ENCODE data around the gene AQP3. TPM values are rescaled to one million over a fixed set of nuclear protein-coding genes. Genes with fewer than 3 reads are reported as not detected.

AQP3 gene
- total and polyA plus RNA-seq, 2 of the 8 experiments (the other 6 are each of a cell fraction or from before 2014, with no cell fraction given) = 2.6 to 7.6 TPM

GRCh38 chr9:33393581-33393980, 53.8 kb downstream of the AQP3 start:
- Histone ChIP-seq H3K79me1 (ENCODE audit: low read depth, low read length) (no peaks in the 10 kb centered on the region), H2BK15ac (ENCODE audit: low read length) (no peak overlapping the region), H3K27me3 (replicated peaks in 1 of 4; ENCODE audit: control insufficient read depth in 3 of 4, extremely low read depth in 1 of 4, insufficient read depth in 3 of 4, low read length in 3 of 4) (no peaks in the 10 kb centered on the region), H3K4ac (replicated peaks; ENCODE audit: insufficient read length, low read depth, low read length) (no peak overlapping the region), H3K36me3 (ENCODE audit: control insufficient read depth in 2 of 4, insufficient read depth in 4 of 4, low read length in 3 of 4) (no peaks in the 10 kb centered on the region), H2BK120ac (replicated peaks; ENCODE audit: low read depth, low read length) (no peak overlapping the region), H3K23ac (ENCODE audit: insufficient read length) (no peak overlapping the region), H4K5ac (ENCODE audit: insufficient read length, low read depth, low read length) (no peak overlapping the region), H3K9me3 (ENCODE audit: insufficient read depth in 2 of 2, low read depth in 1 of 2, low read length in 1 of 2) (no peaks in the 10 kb centered on the region), H3K9ac (replicated peaks in 1 of 4; ENCODE audit: extremely low read depth in 1 of 4, low read depth in 3 of 4, low read length in 3 of 4) (no peak overlapping the region), H3K23me2 (ENCODE audit: low read depth, low read length) (no peaks in the 10 kb centered on the region), H3K4me2 (ENCODE audit: insufficient read depth in 1 of 2, low read depth in 2 of 2, low read length in 2 of 2) (no peak overlapping the region), H3K14ac (ENCODE audit: insufficient read length) (no peak overlapping the region), H2BK5ac (ENCODE audit: low read depth, low read length) (no peak overlapping the region), H3K27ac (ENCODE audit: low read depth, low read length) (no peak overlapping the region), H2AFZ (ENCODE audit: low read length) (no peak overlapping the region), H2BK12ac (ENCODE audit: low read depth, low read length) (no peak overlapping the region), H3K4me1 (replicated peaks in 1 of 4; ENCODE audit: control insufficient read depth in 3 of 4, insufficient read depth in 4 of 4, low read length in 3 of 4) (peaks cover 0 to 4% (median 0%) of the 10 kb centered on the region in 4 experiments; a peak in 1 of 7 replicates), H3K56ac (replicated peaks; ENCODE audit: insufficient read length, low read depth, low read length) (no peak overlapping the region), H4K20me1 (replicated peaks in 1 of 2; ENCODE audit: control insufficient read depth in 1 of 2, insufficient read depth in 2 of 2, low read length in 2 of 2) (no peaks in the 10 kb centered on the region), H2AK5ac (ENCODE audit: low read depth, low read length) (no peak overlapping the region), H4K91ac (replicated peaks; ENCODE audit: insufficient read length, low read length) (no peak overlapping the region), H3K4me3 (ENCODE audit: extremely low read depth in 1 of 4, insufficient read depth in 2 of 4, low read depth in 3 of 4, low read length in 4 of 4) (no peak overlapping the region), H3K18ac (ENCODE audit: extremely low read depth, low read length) (no peak overlapping the region), H3K79me2 (ENCODE audit: control insufficient read depth in 1 of 2, insufficient read depth in 2 of 2, low read length in 2 of 2) (no peaks in the 10 kb centered on the region), H4K8ac (ENCODE audit: extremely low read depth, insufficient read depth, low read length) (no peak overlapping the region), H2BK20ac (ENCODE audit: low read length) (no peak overlapping the region)
- POLR2A ChIA-PET (ENCODE audit: partially characterized antibody) = interaction anchor here (1.3 to 3.4 kb wide), 2 partner anchors 10 to 12 kb away, joined by 4 to 14 read pairs; no protein-coding TSS in a partner anchor
- no peak for TF ChIP-seq SIX5 (IDR thresholded peaks at IDR 0.05; ENCODE audit: low read depth, low read length)
- no peak for TF ChIP-seq KDM5A (IDR thresholded peaks at IDR 0.05; ENCODE audit: low read length)
- TF ChIP-seq SUZ12 (IDR thresholded peaks at IDR 0.05; ENCODE audit: low read length) = no peak
- no peak for TF ChIP-seq TAF1 (IDR thresholded peaks at IDR 0.05; ENCODE audit: low read depth, low read length)
- no peak for TF ChIP-seq CHD2 (IDR thresholded peaks at IDR 0.05; ENCODE audit: low read length)
- TF ChIP-seq TCF12 (IDR thresholded peaks at IDR 0.05; ENCODE audit: low read depth, low read length) = no peak
- no peak for TF ChIP-seq KDM1A (IDR thresholded peaks at IDR 0.05; ENCODE audit: borderline replicate concordance, low read length)
- no peak for TF ChIP-seq POLR2AphosphoS5 (IDR thresholded peaks at IDR 0.05; ENCODE audit: low read depth, low read length)
- no peak for TF ChIP-seq TEAD4 (IDR thresholded peaks at IDR 0.05; ENCODE audit: low read depth, low read length)
- no peak for TF ChIP-seq SP1 (IDR thresholded peaks at IDR 0.05; ENCODE audit: low read depth, low read length)
- TF ChIP-seq POU5F1 (IDR thresholded peaks at IDR 0.05; ENCODE audit: low read depth, low read length) = no peak
- FAIRE-seq = no peak
- no peak for DNase-seq (ENCODE audit: low read depth in 1 of 2, low spot score in 2 of 2)
- 89% methylated on average over 11 of the region's 11 CpGs; no CpG with 5 or more reads in 1 of the 2 experiments for WGBS, 2 experiments (ENCODE audit: extremely low coverage in 1 of 2, insufficient coverage in 1 of 2, insufficient read length in 1 of 2, insufficient replicate concordance in 2 of 2, low coverage in 1 of 2, low lambda C conversion rate in 2 of 2, missing lambda C conversion rate in 1 of 2)
- CTCF ChIA-PET (ENCODE audit: partially characterized antibody) = interaction anchor here (1.1 to 4.0 kb wide), 4 partner anchors 11 to 22 kb away, joined by 3 to 38 read pairs (median 17); no protein-coding TSS in a partner anchor
